K562 (cell line): Measurements from ENCODE around the gene LBR. TPM values are rescaled to one million over a fixed set of nuclear protein-coding genes. Genes with fewer than 3 reads are reported as not detected.

ENCODE experiments used
- CBFB ChIP-seq: sonication (generic); formaldehyde crosslinking; IDR thresholded peaks from 2 replicates; pipeline ENCODE4 v1.4.0; 2020; ENCODE audit warnings: mild to moderate bottlenecking, missing genetic modification reagents
- CEBPG ChIP-seq, 3 experiments: fragments of 200-800 bp in 1 of 3; sonication (Bioruptor generic) in 1 of 3; sonication (generic) in 1 of 3; formaldehyde crosslinking in 1 of 3; IDR thresholded peaks in 2 of 3; conservative IDR thresholded peaks in 1 of 3; 2 replicates each; pipeline versions ENCODE4 v1.6.1 to v1.8.0; 2016 to 2022; ENCODE audit warnings: missing compliant biosample characterization in 2 of 3, missing genetic modification characterization in 2 of 3, mild to moderate bottlenecking in 1 of 3, missing genetic modification reagents in 1 of 3
- FOXM1 ChIP-seq, 2 experiments: fragments of 450-650 bp in 1 of 2; sonication (generic) in 1 of 2; formaldehyde crosslinking in 1 of 2; IDR thresholded peaks; 2 replicates each; pipeline versions ENCODE4 v1.6.1 to v1.9.0; 2017 to 2022; ENCODE audit warnings: low read depth in 2 of 2, mild to moderate bottlenecking in 2 of 2, missing genetic modification reagents in 1 of 2, moderate library complexity in 1 of 2
- KAT7 ChIP-seq: sonication (generic); formaldehyde crosslinking; IDR thresholded peaks from 2 replicates; pipeline ENCODE4 v1.8.0; 2022; ENCODE audit warnings: missing genetic modification reagents, mild to moderate bottlenecking, borderline replicate concordance
- MYC ChIP-seq, 2 experiments: fragments of 250-450 bp in 1 of 2; sonication (Bioruptor Pico) in 1 of 2; IDR thresholded peaks; 2 replicates each; pipeline versions ENCODE4 v1.5.1 to v1.6.1; 2012 to 2021; ENCODE audit warnings: low read depth in 2 of 2, borderline replicate concordance in 1 of 2, improper control_type of control experiment in 1 of 2, low read length in 1 of 2, mild to moderate bottlenecking in 1 of 2, moderate library complexity in 1 of 2
- NCOA2 ChIP-seq, 2 experiments: fragments of 450-650 bp; IDR thresholded peaks; 2 replicates each; pipeline ENCODE4 v1.6.1; 2018; ENCODE audit warnings: mild to moderate bottlenecking in 2 of 2, moderate library complexity in 1 of 2; ENCODE audit not compliant: partially characterized antibody in 2 of 2
- NFE2L1 ChIP-seq: fragments of 450-650 bp; IDR thresholded peaks from 2 replicates; pipeline ENCODE4 v1.6.1; 2016; ENCODE audit warnings: missing genetic modification characterization, low read depth, mild to moderate bottlenecking, missing compliant biosample characterization, moderate library complexity, borderline replicate concordance
- PCBP1 ChIP-seq: fragments of 200-400 bp; formaldehyde crosslinking; IDR thresholded peaks from 2 replicates; pipeline ENCODE4 v1.6.1; 2018; ENCODE audit warnings: mild to moderate bottlenecking, low read depth, low read length; ENCODE audit not compliant: poor library complexity, severe bottlenecking
- RBM39 ChIP-seq: fragments of 200-400 bp; formaldehyde crosslinking; optimal IDR thresholded peaks from 2 replicates; pipeline ENCODE3; 2018; ENCODE audit warnings: low read depth, low read length
- SAFB2 ChIP-seq: fragments of 200-400 bp; formaldehyde crosslinking; IDR thresholded peaks from 2 replicates; pipeline ENCODE4 v1.6.1; 2018; ENCODE audit warnings: borderline replicate concordance, low read length, low read depth, moderate library complexity; ENCODE audit not compliant: severe bottlenecking
- SMAD1 ChIP-seq: fragments of 150-350 bp; IDR thresholded peaks from 2 replicates; pipeline ENCODE4 v1.6.1; 2014; ENCODE audit warnings: low read length, low read depth; ENCODE audit not compliant: partially characterized antibody
- STAT5A ChIP-seq: IDR thresholded peaks from 2 replicates; pipeline ENCODE4 v1.6.1; 2012; ENCODE audit warnings: low read length, inconsistent platforms, borderline replicate concordance
- TAF15 ChIP-seq: fragments of 200-400 bp; formaldehyde crosslinking; IDR thresholded peaks from 2 replicates; pipeline ENCODE4 v1.6.1; 2017; ENCODE audit warnings: mild to moderate bottlenecking, low read depth, low read length, moderate library complexity
- TEAD4 ChIP-seq, 2 experiments: sonication (generic) in 1 of 2; formaldehyde crosslinking in 1 of 2; IDR thresholded peaks; 2 replicates each; pipeline versions ENCODE4 v1.6.1 to v1.8.0; 2012 to 2022; ENCODE audit warnings: borderline replicate concordance in 1 of 2, inconsistent platforms in 1 of 2, low read length in 1 of 2, mild to moderate bottlenecking in 1 of 2, missing genetic modification reagents in 1 of 2
- ZBTB33 ChIP-seq: sonication (generic); formaldehyde crosslinking; IDR thresholded peaks from 2 replicates; pipeline ENCODE4 v1.8.1; 2023; ENCODE audit warnings: mild to moderate bottlenecking, missing genetic modification reagents
- ZEB2 ChIP-seq: fragments of 450-650 bp; IDR thresholded peaks from 2 replicates; pipeline ENCODE4 v1.6.1; 2016
- ZNF445 ChIP-seq: fragments of 250-450 bp; sonication (Bioruptor Pico); IDR thresholded peaks from 2 replicates; pipeline ENCODE4 v1.4.0; 2020; ENCODE audit warnings: low read depth, mild to moderate bottlenecking, moderate library complexity
- ZNF766 ChIP-seq: fragments of 200-800 bp; sonication (Bioruptor generic); conservative IDR thresholded peaks from 2 replicates; pipeline ENCODE4 v1.6.1; 2016; ENCODE audit warnings: missing genetic modification characterization, missing compliant biosample characterization
- polyA plus RNA-seq, 8 experiments: library from polyadenylated mRNA; depleted of rRNA in 4 of 8; stranded (reverse) in 5 of 8; unstranded in 3 of 8; fragments of >200 nt; fragmentation: Nextera tagmentation in 2 of 8; fragmentation: Illumina TruSeq in 1 of 8; extraction: Ambion mirVana in 2 of 8; extraction: Trizol in 1 of 8; gene quantifications; 2 replicates each; pipeline versions ENCODE4 v1.2.1 to v1.2.3, GENCODE V29; 2011 to 2014; ENCODE audit warnings: inconsistent platforms in 1 of 8, missing spikeins in 1 of 8
- total RNA-seq, 7 experiments: library from RNA; depleted of rRNA in 6 of 7; stranded (reverse); fragments of >200 nt in 6 of 7; fragmentation: Illumina TruSeq in 2 of 7; extraction: Trizol in 2 of 7; gene quantifications; 2 replicates each; pipeline versions ENCODE4 v1.2.1 to v1.2.3, GENCODE V29; 2011 to 2021; ENCODE audit warnings: low replicate concordance in 1 of 7
- TF ChIP-seq, protein P1 (sequence below): fragments of 200-400 bp; formaldehyde crosslinking; IDR thresholded peaks from 2 replicates; pipeline ENCODE4 v1.6.1; 2017; ENCODE audit warnings: mild to moderate bottlenecking, low read depth, low read length, moderate library complexity
- TF ChIP-seq, protein P2 (sequence below): fragments of 450-650 bp; IDR thresholded peaks from 2 replicates; pipeline ENCODE4 v1.6.1; 2016; ENCODE audit warnings: missing biosample characterization, missing genetic modification characterization
- TF ChIP-seq, protein P3 (sequence below): fragments of 250-450 bp; sonication (Bioruptor Pico); IDR thresholded peaks from 2 replicates; pipeline ENCODE4 v1.8.0; 2022; ENCODE audit warnings: moderate library complexity, mild to moderate bottlenecking, inconsistent platforms

LBR gene
- total and polyA plus RNA-seq, 9 of the 15 experiments (the other 6 are each of a cell fraction or from before 2014, with no cell fraction given): 102 to 229 (median 197) TPM

- TF ChIP-seq ZBTB33 (CRISPR knock-in tag) (no peak), NCOA2 (IDR thresholded peaks at IDR 0.05; ENCODE audit: partially characterized antibody in 2 of 2) (no peak), MYC (IDR thresholded peaks at IDR 0.05; ENCODE audit: low read depth, low read length) (no peak), MYC (CRISPR knock-in tag; IDR thresholded peaks at IDR 0.05; ENCODE audit: borderline replicate concordance, low read depth) (no peak; the same call in 1 of the 2 replicates), NFE2L1 (tag) (peak; percentile 80), SMAD1 (no peak), STAT5A (no peak), ZNF766 (peak; percentile 90), SAFB2 (no peak), RBM39 (no peak), CEBPG (CRISPR knock-in tag; IDR thresholded peaks at IDR 0.05) (no peak), CEBPG (tag; conservative IDR thresholded peaks at IDR 0.05 in 1 of 2, IDR thresholded peaks at IDR 0.05 in 1 of 2) (no peak), TAF15 (no peak), KAT7 (CRISPR knock-in tag) (no peak), TEAD4 (IDR thresholded peaks at IDR 0.05; ENCODE audit: low read length) (no peak), TEAD4 (CRISPR knock-in tag; IDR thresholded peaks at IDR 0.05; ENCODE audit: borderline replicate concordance) (no peak), CBFB (CRISPR knock-in tag) (no peak), ZNF445 (CRISPR knock-in tag) (peak; percentile 79; the same call in 1 of the 2 replicates), ZEB2 (no peak), PCBP1 (no peak), FOXM1 (IDR thresholded peaks at IDR 0.05; ENCODE audit: low read depth) (no peak), FOXM1 (CRISPR knock-in tag; IDR thresholded peaks at IDR 0.05; ENCODE audit: low read depth) (no peak)
- TF ChIP-seq, protein P1, sequence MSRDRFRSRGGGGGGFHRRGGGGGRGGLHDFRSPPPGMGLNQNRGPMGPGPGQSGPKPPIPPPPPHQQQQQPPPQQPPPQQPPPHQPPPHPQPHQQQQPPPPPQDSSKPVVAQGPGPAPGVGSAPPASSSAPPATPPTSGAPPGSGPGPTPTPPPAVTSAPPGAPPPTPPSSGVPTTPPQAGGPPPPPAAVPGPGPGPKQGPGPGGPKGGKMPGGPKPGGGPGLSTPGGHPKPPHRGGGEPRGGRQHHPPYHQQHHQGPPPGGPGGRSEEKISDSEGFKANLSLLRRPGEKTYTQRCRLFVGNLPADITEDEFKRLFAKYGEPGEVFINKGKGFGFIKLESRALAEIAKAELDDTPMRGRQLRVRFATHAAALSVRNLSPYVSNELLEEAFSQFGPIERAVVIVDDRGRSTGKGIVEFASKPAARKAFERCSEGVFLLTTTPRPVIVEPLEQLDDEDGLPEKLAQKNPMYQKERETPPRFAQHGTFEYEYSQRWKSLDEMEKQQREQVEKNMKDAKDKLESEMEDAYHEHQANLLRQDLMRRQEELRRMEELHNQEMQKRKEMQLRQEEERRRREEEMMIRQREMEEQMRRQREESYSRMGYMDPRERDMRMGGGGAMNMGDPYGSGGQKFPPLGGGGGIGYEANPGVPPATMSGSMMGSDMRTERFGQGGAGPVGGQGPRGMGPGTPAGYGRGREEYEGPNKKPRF: no peak
- TF ChIP-seq, protein P2, sequence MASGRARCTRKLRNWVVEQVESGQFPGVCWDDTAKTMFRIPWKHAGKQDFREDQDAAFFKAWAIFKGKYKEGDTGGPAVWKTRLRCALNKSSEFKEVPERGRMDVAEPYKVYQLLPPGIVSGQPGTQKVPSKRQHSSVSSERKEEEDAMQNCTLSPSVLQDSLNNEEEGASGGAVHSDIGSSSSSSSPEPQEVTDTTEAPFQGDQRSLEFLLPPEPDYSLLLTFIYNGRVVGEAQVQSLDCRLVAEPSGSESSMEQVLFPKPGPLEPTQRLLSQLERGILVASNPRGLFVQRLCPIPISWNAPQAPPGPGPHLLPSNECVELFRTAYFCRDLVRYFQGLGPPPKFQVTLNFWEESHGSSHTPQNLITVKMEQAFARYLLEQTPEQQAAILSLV (tag): peak; percentile 95
- TF ChIP-seq, protein P3, sequence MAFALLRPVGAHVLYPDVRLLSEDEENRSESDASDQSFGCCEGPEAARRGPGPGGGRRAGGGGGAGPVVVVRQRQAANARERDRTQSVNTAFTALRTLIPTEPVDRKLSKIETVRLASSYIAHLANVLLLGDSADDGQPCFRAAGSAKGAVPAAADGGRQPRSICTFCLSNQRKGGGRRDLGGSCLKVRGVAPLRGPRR (CRISPR knock-in tag): peak; percentile 81; the same call in 1 of the 2 replicates
These were observed 39.0 kb upstream of the LBR start (continued) for GRCh38 chr1:225466848-225467192.
